Activated naive CD4-positive, alpha-beta T cell treated with anti-CD3 and anti-CD28 coated beads, Interleukin-2, amount 50 U/mL, for 72 hours (primary cell): ENCODE results near the gene ZBTB25. TPM values are rescaled to one million over a fixed set of nuclear protein-coding genes. Genes with fewer than 3 reads are reported as not detected.

Experiments used
- ATAC-seq, 2 donors: fragments of 150-1000 bp; cut with Tn5 transposase; 2 replicates each; pipeline ENCODE4 v1.10.0; 2021; ENCODE audit warnings: mild to moderate bottlenecking in 2 of 2, moderate library complexity in 2 of 2
- DNase-seq, 2 donors: peaks; one replicate each; pipeline ENCODE4 v3.0.0; 2021 to 2022; ENCODE audit warnings: low spot score in 2 of 2
- H3K27ac Mint-ChIP-seq, 2 donors: one replicate each; pipeline ENCODE4 v1.8.0; 2022; ENCODE audit warnings: mild to moderate bottlenecking in 2 of 2, mixed read lengths in 2 of 2
- H3K36me3 Mint-ChIP-seq, 2 donors: one replicate each; pipeline ENCODE4 v1.8.0; 2022; ENCODE audit warnings: mixed read lengths in 2 of 2
- H3K9me3 Mint-ChIP-seq, 2 donors: one replicate each; pipeline ENCODE4 v1.8.0; 2022; ENCODE audit warnings: mixed read lengths in 2 of 2
- total RNA-seq, 2 donors: library from RNA; stranded (reverse); gene quantifications; one replicate each; pipeline ENCODE4 v1.2.3, GENCODE V29; 2022

The ZBTB25 gene
- total RNA-seq, 2 donors from 2014 or later, result 38.1 to 50.7 TPM

DNA sequence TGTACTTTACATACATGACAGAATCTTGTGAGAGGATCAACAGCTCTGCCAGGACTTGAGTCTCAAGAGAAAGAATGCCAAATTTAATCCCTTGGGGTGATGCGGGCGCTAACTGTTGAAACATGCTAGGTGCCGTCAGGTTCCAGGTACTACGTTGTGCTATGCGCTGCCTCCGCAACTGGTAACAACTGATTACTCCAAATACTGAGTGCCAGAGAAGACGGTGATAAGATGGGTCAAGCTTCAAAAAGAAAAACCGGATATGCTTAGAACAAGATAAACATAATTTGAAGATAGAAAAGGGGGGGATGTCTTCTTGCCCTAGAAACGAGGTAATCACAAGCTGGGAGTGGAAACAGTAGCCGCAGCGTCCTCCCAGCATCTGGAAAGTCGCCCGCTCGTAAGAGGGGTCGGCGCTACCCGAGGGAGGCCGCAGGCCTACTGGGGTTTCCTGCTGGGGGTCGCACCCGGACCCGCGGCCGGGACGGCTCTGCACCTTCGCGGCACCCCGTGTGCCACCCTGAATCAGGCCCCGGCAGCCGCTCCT, 678 bp downstream of the ZBTB25 start:
- peaks cover 36 to 50% of the 10 kb centered on the region in 2 donors for H3K36me3 Mint-ChIP-seq
- H3K9me3 Mint-ChIP-seq, result no peaks in the 10 kb centered on the region
- DNase-seq (peak in 1 of 2 donors; percentile 22), ATAC-seq (no peak)
- peak overlapping the region; percentile 89 to 98 for H3K27ac Mint-ChIP-seq

DNA sequence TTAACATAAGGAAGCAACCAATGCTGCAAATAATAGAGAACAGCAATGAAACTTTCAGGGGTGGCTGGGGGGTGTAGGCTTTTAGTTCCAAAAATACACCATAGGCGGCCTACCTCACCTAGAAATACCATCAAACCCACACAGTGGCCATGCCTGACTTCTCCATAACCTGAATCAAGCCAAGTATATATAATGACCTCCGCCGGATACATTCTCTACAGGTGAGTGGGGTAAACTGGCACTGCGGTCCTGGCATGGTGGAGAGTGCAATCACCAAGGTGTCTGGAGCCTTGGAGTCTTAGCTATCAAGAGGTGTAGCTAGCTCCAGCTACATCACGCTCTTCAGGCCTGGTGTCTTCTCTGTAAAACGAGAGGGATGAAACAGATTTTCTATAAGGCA, 1.2 kb downstream of the ZBTB25 start:
- ATAC-seq, result no peak
- peak in 1 of 2 donors; percentile 20 for DNase-seq
- Mint-ChIP-seq H3K27ac (peak overlapping the region; percentile 89 to 98), H3K36me3 (peaks cover 36 to 50% of the 10 kb centered on the region in 2 donors), H3K9me3 (no peaks in the 10 kb centered on the region)

DNA sequence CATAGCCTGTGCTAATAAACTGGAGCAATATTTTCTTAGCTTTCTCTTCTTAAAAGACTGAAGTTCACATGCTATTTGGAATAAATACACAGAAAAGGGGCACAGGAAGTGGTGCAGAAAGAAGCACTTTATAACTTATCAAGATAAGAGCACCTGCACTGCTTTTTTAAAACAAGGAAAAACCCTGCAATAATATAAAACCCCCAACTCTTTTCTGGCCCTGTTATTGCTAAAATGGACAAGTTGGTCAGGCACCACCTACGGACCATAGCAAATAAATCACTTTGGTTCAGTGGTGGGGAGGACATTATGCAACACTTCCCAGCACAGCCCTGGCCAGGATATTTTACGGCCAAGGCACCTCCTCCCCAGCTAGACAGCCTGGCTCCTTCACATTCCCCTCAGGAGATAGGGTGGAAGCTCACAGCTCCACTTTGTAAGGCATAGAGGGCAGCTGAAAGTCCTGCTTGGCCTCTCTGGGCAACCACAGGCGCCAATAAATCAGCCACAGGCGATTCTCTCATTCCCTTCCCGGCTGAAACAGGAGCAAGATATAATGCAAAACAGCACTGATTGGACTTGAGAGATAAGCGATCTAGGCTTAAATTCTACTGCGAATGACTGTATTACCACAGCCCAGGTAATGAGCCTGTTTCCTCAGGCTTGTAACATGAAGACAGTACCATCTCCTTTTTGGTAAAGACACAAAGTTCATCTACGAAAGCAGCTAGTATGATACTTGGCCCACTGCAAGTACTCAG, 2.0 kb downstream of the ZBTB25 start:
- H3K9me3 Mint-ChIP-seq, result no peaks in the 10 kb centered on the region
- H3K36me3 Mint-ChIP-seq, result peaks cover 36 to 56% of the 10 kb centered on the region in 2 donors
- no peak for ATAC-seq
- no peak for DNase-seq
- H3K27ac Mint-ChIP-seq, result peak overlapping the region; percentile 89 to 98

DNA sequence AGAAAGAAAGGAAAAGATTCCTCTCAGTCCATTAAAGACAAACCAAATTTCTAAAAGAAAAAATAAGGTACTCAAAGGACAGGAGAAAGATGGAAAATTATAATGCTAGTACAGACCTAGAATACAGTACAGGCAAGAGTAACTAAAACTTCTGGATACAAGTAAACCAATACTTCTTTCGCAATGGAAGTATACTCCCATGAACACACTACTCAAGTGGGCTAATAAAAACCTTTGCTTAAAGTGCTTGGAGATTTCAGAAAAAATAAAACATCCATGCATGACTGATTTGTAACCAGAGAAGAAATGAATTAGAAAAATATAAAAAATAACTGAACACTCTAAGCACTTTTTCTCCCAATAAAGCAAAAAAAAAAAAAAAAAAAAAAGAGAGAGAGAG, 3.5 kb downstream of the ZBTB25 start:
- Mint-ChIP-seq H3K36me3 (peaks cover 27 to 50% of the 10 kb centered on the region in 2 donors), H3K27ac (peak overlapping the region; percentile 89 to 98), H3K9me3 (no peaks in the 10 kb centered on the region)
- no peak for ATAC-seq
- no peak for DNase-seq

DNA sequence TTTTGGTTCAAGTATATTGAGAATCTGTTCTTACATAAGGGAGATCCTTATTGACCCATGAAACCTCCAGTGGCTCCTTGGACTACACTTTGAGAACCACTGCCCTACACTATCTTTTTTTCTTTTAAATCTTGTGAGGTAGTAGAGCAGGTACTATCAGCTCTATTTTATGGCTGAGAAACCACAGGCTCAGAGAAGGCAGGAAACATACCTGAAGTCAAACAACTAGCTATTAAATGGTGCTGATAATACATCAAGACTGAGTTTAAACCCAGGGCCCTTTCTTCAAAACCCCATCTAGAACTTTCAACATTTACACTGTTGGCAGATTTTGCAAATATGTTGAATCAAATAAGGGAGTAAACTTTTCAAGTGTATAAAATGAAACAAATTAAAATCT, 6.9 kb downstream of the ZBTB25 start:
- no peak for DNase-seq
- no peak for ATAC-seq
- peaks cover 12 to 48% of the 10 kb centered on the region in 2 donors for H3K36me3 Mint-ChIP-seq
- no peaks in the 10 kb centered on the region for H3K9me3 Mint-ChIP-seq
- no peak overlapping the region for H3K27ac Mint-ChIP-seq

DNA sequence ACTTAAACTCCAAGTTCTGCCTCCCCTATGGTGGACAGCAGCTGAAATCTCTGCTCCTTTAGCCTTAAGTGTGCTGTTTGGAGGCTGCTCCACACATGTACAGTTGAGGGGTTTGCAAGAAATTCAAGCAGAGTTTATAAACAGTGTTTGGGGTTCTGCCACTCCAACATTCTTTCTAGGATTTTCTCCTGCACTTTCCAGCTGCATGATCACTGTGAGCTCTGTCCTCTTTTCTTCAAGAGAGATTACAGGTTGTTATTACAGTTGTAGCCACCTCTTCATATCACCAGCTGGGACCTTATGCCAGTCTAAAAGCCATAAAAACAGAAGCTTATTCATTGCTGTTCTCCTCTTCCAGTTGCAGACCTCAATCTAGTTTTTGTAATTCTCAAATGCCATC, 8.4 kb downstream of the ZBTB25 start:
- DNase-seq (no peak), ATAC-seq (no peak)
- Mint-ChIP-seq H3K9me3 (no peaks in the 10 kb centered on the region), H3K27ac (peak overlapping the region; percentile 19 to 39), H3K36me3 (peaks cover 5 to 40% of the 10 kb centered on the region in 2 donors)

DNA sequence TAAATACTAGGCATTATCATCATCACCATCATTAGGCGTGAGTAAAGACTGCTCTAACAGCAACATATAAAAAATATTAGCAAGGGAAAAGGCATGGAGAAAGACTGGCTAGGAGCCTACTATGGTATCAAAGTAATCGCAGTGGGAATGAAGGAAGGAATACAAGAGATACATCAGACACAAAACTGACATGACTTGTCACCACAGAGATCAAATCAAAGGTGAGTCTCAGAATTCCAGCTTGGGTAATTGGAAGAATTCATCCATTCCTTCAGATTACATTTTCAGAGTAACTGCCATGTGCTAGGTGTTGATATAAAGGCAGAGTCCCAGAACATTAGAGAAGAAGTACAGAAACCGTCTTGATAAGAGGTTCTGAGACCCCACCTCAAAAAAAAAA, 10.2 kb downstream of the ZBTB25 start:
- H3K27ac Mint-ChIP-seq, result peak overlapping the region; percentile 24 to 53
- DNase-seq (no peak), ATAC-seq (no peak)
- peaks cover under 1 to 34% of the 10 kb centered on the region in 2 donors for H3K36me3 Mint-ChIP-seq
- no peaks in the 10 kb centered on the region for H3K9me3 Mint-ChIP-seq

DNA sequence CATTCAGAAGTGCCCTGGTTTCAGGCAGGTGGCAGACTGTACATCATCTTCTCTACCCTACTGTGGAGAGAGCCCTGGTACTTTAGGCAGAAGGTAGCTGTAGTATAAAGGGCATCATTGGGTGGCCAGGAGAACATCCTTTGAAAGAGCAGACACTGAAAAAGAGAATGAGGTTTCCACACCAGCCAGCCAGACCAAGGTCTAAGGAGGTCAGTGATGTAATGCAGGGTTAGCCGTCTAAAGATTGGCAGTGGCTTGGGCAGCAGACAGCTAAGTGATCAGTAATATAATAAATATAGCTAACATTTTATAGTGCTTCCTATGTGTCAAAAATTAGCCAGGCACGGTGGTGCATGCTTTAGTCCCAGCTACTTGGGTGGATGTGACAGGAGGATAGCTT, 12.0 kb downstream of the ZBTB25 start:
- H3K9me3 Mint-ChIP-seq, result no peaks in the 10 kb centered on the region
- DNase-seq, result no peak
- no peak for ATAC-seq
- peaks cover 5 to 30% of the 10 kb centered on the region in 2 donors for H3K36me3 Mint-ChIP-seq
- H3K27ac Mint-ChIP-seq, result no peak overlapping the region

DNA sequence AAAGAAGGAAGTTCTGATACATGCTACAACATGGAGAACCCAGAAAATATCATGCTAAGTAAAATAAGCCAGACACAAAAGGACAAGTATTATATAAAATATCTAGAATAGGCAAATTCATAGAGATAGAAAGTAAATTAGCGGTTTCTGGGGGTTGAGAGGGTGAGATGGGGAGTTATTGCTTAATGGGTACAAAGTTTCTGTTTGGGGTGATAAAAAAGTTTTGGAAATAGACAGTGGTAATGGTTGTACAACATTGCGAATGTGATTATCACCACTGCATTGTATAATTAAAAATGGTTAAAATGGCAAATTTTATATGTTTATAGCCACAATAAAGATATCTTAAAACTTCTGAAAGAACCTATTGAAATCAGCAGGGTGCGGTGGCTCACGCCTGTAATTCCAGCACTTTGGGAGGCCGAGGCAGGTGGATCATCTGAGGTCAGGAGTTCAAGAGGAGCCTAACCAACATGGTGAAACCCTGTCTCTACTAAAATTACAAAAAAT, 15.0 kb downstream of the ZBTB25 start:
- no peaks in the 10 kb centered on the region for H3K9me3 Mint-ChIP-seq
- H3K27ac Mint-ChIP-seq, result no peak overlapping the region
- DNase-seq (no peak), ATAC-seq (no peak)
- peaks cover 5 to 22% of the 10 kb centered on the region in 2 donors for H3K36me3 Mint-ChIP-seq

DNA sequence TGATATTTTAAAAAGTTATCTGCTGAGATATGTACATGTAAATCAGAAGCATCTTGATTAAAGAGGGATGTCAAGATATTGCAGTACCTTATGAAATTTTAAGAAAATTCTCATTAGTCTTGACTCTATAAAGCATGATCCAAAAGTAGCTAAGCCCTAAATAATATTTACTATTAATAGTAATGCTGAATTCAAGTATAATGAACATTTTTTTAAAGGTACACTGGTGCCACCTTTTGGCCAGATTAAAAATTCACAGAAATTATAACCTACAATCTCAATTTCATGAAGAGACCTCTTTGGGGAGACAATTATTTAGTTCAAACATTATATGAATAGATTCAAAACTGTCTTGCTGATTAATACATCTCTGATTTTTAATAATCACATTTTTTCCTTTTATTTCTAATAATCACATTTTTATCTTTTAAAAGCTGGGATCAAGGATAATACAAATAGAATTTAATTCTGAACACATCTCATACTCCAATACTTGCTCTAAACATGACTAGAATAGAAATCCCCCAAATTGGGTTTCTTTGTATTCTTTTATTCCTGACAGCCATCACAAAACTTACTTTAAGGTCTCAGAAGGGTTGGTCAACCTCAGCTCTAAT, 24.9 kb downstream of the ZBTB25 start:
- ATAC-seq (no peak), DNase-seq (no peak)
- Mint-ChIP-seq H3K36me3 (peaks cover 0 to 4% of the 10 kb centered on the region in 2 donors), H3K27ac (no peak overlapping the region), H3K9me3 (no peaks in the 10 kb centered on the region)

DNA sequence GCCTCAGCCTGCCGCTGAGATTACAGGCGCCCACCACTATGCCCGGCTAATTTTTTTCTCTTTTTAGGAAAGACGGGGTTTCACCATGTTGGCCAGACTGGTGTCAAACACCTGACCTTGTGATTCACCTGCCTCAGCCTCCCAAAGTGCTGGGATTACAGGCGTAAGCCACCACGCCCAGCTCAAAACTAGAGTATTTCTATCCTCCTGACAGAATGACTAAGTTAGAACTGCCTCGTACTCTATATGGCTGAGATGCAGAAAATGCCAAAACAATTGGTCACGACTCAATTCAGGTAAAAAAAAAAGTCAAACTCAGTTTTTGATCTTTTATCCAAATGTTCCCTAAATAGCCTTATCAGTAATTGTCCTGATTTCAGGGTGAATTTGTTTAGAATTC, 27.2 kb downstream of the ZBTB25 start:
- ATAC-seq, result peak; percentile 65 to 85

DNA sequence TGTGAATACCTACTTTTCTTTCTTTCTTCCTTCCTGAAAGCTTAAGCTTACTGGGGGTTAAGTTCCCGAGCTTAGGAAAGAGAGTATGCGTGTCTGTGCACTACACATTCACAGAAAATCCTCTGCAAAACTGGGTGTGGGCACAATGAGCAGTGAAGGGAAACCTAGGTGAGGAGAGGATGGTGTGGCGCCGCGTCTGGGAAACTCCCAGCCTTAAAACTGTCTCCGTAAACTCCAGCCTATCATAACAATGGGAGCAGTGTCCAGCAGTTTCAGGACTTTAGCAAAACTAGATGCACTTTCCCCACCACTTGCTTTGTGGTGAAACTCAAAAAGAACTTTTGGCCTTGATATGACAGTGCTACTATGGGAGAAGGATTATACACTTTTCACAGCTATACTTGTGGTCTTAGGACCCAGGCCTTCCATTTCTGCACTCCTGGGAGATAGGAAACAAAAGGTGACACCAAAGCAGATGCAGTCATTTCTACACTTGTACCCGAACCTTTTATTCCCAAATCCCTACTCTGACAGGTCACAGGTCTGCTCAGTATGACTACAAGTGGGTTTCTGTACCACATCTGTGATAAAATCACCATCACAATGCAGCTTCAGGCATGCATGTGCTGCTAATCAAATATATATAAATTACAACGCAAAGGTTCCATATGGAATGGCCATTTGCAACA, 27.9 kb downstream of the ZBTB25 start:
- DNase-seq, result no peak
- peak; percentile 15 to 64 for ATAC-seq
- peaks cover 0 to 4% of the 10 kb centered on the region in 2 donors for H3K36me3 Mint-ChIP-seq
- H3K27ac Mint-ChIP-seq, result no peak overlapping the region
- no peaks in the 10 kb centered on the region for H3K9me3 Mint-ChIP-seq

More for the DNA sequence above, 27.2 kb downstream of the ZBTB25 start:
- no peak for DNase-seq
- Mint-ChIP-seq H3K36me3 (peaks cover 0 to 4% of the 10 kb centered on the region in 2 donors), H3K27ac (no peak overlapping the region), H3K9me3 (no peaks in the 10 kb centered on the region)

DNA sequence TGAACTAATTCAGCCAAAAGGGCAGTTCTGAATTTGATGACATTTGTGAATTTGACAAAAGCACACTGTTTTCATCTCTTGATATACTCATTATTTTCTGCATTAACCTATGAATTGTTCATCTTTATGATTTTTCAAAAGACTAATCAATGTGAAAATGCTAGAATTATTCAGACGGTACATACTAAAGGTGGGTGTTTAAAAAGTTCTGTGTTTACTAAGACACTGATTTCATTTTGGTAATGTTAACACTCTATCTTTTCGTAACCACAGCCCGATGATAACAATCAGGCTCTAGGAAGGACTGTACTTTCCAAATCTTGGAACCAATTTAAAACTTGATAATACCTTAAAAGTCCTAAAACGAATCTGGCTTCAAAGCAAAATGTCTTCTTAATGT, 28.9 kb downstream of the ZBTB25 start:
- DNase-seq, result no peak
- H3K27ac Mint-ChIP-seq, result no peak overlapping the region
- no peaks in the 10 kb centered on the region for H3K9me3 Mint-ChIP-seq
- peaks cover 0 to 4% of the 10 kb centered on the region in 2 donors for H3K36me3 Mint-ChIP-seq
- peak in 1 of 2 donors; percentile 34 for ATAC-seq

DNA sequence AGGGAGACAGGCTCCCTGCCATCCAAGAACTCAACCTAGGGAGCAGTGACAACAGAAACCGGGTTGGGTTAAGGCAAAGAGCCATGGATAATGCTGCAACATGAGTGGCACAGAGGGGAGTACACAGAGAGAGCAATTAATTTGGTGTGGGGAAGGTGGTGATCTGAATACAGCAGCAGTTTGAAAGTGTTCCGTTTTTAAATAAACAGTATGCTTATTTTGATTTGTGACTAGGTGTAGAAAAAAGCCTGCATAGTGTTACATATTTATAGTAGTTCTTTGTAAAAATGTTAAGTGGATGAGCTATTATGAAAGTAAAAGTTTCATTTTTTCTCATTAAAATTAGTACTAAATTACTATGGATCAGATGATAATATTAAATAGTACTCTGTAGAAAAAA, 29.6 kb downstream of the ZBTB25 start:
- Mint-ChIP-seq H3K36me3 (peaks cover 0 to 4% of the 10 kb centered on the region in 2 donors), H3K9me3 (no peaks in the 10 kb centered on the region), H3K27ac (no peak overlapping the region)
- DNase-seq (no peak), ATAC-seq (peak in 1 of 2 donors; percentile 51)

DNA sequence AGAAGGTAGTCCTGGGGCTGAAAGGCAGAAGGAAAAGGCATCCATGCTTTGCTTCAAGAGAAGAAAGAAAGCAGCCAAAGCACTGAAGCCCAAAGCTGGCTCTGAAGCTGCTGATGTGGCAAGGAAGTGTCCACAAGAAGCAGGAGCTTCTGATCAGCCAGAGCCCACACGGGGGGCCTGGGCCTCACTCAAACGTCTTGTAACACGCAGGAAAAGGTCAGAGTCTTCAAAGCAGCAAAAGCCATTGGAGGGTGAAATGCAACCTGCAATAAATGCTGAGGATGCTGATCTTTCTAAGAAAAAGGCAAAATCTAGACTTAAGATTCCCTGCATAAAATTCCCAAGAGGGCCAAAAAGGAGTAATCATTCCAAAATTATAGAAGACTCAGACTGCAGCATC, 35.2 kb downstream of the ZBTB25 start:
- no peaks in the 10 kb centered on the region for H3K36me3 Mint-ChIP-seq
- no peak for ATAC-seq
- H3K9me3 Mint-ChIP-seq, result no peaks in the 10 kb centered on the region
- peak overlapping the region in 1 of 2 donors; percentile 61 for H3K27ac Mint-ChIP-seq
- DNase-seq, result no peak

DNA sequence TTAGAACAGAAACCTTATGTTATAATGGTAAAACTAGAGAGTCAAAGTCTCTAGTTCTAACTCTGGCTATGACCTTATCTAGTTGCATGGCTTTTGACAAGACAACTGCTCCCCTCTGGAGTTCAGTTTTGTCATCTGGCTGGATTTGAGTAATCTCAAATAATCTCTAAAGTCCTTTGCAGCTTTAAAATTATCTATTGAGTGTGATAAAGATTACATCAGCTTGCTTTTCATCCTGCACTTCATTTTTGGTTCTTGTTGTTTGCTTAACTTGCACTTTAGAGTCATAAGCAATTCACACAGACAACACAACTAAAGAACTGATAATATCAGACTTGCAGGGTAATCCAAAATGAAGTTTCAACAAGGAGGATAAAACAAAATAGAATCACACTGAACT, 36.1 kb downstream of the ZBTB25 start:
- peak in 1 of 2 donors; percentile 29 for ATAC-seq

DNA sequence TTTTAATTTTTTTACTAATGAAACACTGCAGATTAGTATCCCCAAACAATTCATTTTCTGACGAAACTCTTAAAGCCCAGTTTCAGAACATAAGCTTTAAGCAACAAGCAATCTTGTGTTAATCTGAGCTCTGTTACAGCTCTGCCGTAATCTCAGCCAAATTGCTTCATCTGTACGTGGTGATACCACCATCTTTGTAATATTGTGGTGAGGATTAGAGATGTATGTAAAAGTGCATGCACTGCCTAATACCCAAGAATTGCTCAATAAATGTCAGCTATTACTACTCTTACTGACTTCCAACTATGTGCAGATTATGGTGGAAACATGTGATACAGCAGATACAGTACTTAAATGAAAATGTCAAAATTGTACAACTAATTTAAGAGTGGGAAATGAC, 36.5 kb downstream of the ZBTB25 start:
- Mint-ChIP-seq H3K36me3 (no peaks in the 10 kb centered on the region), H3K27ac (no peak overlapping the region), H3K9me3 (no peaks in the 10 kb centered on the region)
- DNase-seq (no peak), ATAC-seq (peak in 1 of 2 donors; percentile 17)

More for the DNA sequence above, 36.1 kb downstream of the ZBTB25 start:
- Mint-ChIP-seq H3K27ac (no peak overlapping the region), H3K36me3 (no peaks in the 10 kb centered on the region), H3K9me3 (no peaks in the 10 kb centered on the region)
- DNase-seq, result no peak
